Mucosa of descending colon (tissue), 3 donors: ENCODE data around the gene PRCC. TPM values are rescaled to one million over a fixed set of nuclear protein-coding genes. Genes with fewer than 3 reads are reported as not detected.

ENCODE experiments used
- ATAC-seq: fragments of 200-7000 bp; cut with Tn5 transposase; one replicate; pipeline ENCODE4 v1.9.1; 2020; ENCODE audit warnings: mild to moderate bottlenecking, moderate library complexity
- DNase-seq, 3 donors: peaks; one replicate each; pipeline ENCODE4 v3.0.0-alpha.2; 2020
- H3K36me3 ChIP-seq: fragments of 200-600 bp; one replicate; pipeline ENCODE4 v1.8.0; 2021; ENCODE audit warnings: low read depth, mild to moderate bottlenecking
- H3K4me1 ChIP-seq: fragments of 200-600 bp; one replicate; pipeline ENCODE4 v1.8.0; 2021; ENCODE audit warnings: low read depth, mild to moderate bottlenecking
- H3K4me3 ChIP-seq: fragments of 200-600 bp; one replicate; pipeline ENCODE4 v1.8.0; 2021; ENCODE audit warnings: mild to moderate bottlenecking
- H3K9me3 ChIP-seq: fragments of 200-600 bp; one replicate; pipeline ENCODE4 v1.8.0; 2021; ENCODE audit warnings: mild to moderate bottlenecking
- intact Hi-C, 2 donors: fragments of 100-400 bp; cut with DNase I in 1 of 2; cut with micrococcal nuclease in 1 of 2; formaldehyde crosslinking; loops; one replicate each; pipeline versions ENCODE4 v1.11.0 to v1.11.1; 2022; cut with DNase I, micrococcal nuclease
- total RNA-seq, 3 donors: library from RNA; stranded (reverse); fragmentation: NEBNext Ultra II Directional in 2 of 3; extraction: Animal tissue kit (Norgen Biotek cat#: 25700) in 2 of 3; gene quantifications; one replicate each; pipeline versions ENCODE4 v1.2.1 to v1.2.4, GENCODE V29; 2021 to 2023
- TF ChIP-seq, protein P1 (sequence below): fragments of 200-600 bp; IDR thresholded peaks from one replicate; pipeline ENCODE4 v1.8.0; 2022; ENCODE audit warnings: antibody characterized with exemption, mild to moderate bottlenecking
- donor health status: DM: no; HTN: no; CAD: no; lungs with moderate emphysema.
- donor health status: DM: no; HTN: no; CAD: no.
- donor health status: DM: no; HTN: yes; CAD: no.

Gene PRCC
- total RNA-seq, 3 donors from 2014 or later: 55.0 to 66.1 (median 59.2) TPM

DNA sequence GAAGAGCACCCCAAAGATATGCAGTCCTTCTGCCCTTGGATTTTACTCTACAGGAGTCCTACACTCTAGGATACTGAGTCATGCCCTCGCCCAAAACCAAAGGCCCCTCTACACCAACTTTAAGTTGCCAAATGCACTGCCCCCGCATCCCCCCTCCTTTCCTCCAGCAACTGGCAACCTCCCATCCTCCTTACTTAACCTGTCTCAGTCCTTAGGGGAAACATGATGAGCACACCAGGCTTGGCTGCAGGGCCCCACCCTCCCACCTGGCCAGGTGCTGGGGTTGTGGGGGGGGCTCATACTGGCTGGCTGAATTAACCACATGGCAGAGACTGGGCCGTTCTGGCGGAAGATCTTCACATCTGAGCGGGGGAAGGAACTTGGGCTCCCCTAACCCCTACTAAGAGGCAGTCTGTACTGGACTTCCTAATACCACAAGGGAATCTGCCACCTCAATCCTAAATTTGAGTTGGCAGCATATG is 17.1 kb upstream of the PRCC start:
- TF ChIP-seq, protein P1, sequence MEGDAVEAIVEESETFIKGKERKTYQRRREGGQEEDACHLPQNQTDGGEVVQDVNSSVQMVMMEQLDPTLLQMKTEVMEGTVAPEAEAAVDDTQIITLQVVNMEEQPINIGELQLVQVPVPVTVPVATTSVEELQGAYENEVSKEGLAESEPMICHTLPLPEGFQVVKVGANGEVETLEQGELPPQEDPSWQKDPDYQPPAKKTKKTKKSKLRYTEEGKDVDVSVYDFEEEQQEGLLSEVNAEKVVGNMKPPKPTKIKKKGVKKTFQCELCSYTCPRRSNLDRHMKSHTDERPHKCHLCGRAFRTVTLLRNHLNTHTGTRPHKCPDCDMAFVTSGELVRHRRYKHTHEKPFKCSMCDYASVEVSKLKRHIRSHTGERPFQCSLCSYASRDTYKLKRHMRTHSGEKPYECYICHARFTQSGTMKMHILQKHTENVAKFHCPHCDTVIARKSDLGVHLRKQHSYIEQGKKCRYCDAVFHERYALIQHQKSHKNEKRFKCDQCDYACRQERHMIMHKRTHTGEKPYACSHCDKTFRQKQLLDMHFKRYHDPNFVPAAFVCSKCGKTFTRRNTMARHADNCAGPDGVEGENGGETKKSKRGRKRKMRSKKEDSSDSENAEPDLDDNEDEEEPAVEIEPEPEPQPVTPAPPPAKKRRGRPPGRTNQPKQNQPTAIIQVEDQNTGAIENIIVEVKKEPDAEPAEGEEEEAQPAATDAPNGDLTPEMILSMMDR: no peak
- no peaks in the 10 kb centered on the region for H3K9me3 ChIP-seq
- DNase-seq (peak; percentile 73 to 82 (median 80)), ATAC-seq (peak; percentile 30)
- H3K4me1 ChIP-seq: peaks cover 52% of the 10 kb centered on the region
- peak overlapping the region; percentile 97 for H3K4me3 ChIP-seq
- no peaks in the 10 kb centered on the region for H3K36me3 ChIP-seq
- intact Hi-C loops: no loop called here

DNA sequence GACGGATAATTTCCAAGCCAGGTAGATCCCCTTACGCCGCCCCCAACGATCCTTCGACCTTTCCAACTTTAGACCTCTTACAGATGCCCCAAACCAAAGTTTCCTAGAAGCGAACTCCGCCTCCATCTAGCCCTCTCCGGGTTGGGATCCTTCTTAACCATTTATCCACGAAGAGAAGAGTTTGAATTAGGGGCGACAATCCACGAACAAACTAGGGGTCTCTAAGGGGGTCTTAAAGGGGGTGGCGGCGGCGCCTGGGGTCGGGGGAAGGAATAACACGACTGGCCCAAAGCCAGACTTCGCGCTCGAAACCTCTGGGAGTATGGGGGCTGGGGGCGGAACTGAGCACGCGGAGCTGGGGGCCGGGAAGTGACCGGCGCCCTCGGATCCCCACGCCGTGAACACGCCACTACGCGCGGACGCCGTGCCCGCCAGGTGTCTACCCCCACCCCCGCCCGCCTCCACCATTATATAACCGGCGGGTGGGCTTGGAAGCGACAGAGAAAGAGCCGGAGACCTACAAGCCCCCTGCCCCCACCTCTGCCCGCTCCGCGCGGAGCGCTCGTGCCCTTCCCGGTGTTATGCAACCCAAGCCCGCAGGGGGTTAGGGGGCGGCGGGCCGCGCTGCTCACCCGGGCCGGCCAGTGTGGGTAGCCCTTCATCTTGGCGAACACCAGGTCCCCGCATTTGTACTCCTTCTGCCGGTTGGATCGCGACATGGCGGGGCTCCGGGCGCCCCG is 16.5 kb upstream of the PRCC start:
- ATAC-seq (no peak), DNase-seq (peak; percentile 59 to 80 (median 78))
- H3K9me3 ChIP-seq: no peaks in the 10 kb centered on the region
- peak overlapping the region; percentile 97 for H3K4me3 ChIP-seq
- TF ChIP-seq, protein P1: no peak
- intact Hi-C loops: no loop called here
- peaks cover 47% of the 10 kb centered on the region for H3K4me1 ChIP-seq
- H3K36me3 ChIP-seq: no peaks in the 10 kb centered on the region

DNA sequence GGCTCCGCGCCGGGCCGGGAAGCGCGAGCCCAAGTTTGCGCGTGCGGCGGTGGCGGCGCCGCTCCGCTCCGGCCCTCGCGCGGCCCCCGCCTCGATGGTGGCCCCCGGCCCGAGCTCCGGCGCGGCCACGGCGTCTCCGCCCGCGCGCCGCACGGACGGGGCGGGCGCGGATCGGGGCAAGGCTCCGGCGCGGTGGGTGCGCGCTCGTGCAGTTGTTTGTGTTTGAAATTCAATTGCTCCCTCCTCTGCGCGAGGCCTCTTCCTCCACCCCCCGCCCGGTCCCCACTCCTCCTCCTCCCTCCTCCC is 15.9 kb upstream of the PRCC start, which contains the start of gene HDGF:
HDGF (minus strand) TSS at position 225 of the 306 bp plus-strand sequence. CDS start 246 bp downstream, outside the sequence.
- Histone ChIP-seq H3K36me3 (no peaks in the 10 kb centered on the region), H3K4me3 (peak within 1 kb of the TSS; percentile 97), H3K4me1 (peaks cover 42% of the 10 kb centered on the region), H3K9me3 (no peaks in the 10 kb centered on the region)
- ATAC-seq (no peak), DNase-seq (no peak)
- intact Hi-C loops: no loop called here
- TF ChIP-seq, protein P1: no peak

DNA sequence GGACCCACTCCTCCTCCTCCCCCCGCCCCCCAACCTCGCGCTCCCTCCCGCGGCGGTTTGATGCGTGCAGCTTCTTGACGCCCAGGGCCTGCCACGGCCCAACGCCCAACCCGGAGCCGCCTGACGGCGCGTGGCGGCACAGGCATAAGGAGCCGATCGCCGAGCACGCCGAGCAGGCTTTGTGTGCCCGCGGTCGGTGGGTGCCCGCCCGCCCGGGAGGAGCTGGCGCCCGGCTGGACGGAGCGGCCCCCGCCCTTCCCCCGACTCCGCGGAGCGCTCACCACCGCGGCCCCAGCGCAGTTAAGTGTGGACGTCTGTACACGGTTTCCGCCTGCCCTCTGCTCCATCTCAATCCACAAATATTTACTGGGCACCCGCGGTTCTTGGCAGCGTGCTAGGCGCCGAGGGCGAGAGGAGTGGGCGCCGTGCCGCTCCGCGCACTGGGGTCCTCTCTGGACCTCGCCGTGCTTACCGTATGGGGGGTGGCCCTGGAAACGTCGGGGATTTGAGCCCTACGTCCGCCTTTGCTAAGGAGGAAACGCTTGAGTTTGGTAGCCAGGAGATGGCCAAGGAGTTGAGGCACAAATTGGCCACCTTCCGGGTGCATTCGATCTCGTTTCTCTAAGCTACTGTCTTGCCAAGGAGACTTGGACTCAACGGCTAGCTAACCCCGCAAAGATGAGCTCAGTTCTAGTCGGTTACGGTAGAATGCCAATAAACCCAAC is 15.4 kb upstream of the PRCC start:
- peak; percentile 97 to 99 (median 99) for DNase-seq
- Histone ChIP-seq H3K36me3 (no peaks in the 10 kb centered on the region), H3K4me3 (peak overlapping the region; percentile 97), H3K9me3 (no peaks in the 10 kb centered on the region), H3K4me1 (peaks cover 37% of the 10 kb centered on the region)
- peak; percentile 81 for ATAC-seq
- TF ChIP-seq, protein P1: no peak
- intact Hi-C loops: no loop called here

DNA sequence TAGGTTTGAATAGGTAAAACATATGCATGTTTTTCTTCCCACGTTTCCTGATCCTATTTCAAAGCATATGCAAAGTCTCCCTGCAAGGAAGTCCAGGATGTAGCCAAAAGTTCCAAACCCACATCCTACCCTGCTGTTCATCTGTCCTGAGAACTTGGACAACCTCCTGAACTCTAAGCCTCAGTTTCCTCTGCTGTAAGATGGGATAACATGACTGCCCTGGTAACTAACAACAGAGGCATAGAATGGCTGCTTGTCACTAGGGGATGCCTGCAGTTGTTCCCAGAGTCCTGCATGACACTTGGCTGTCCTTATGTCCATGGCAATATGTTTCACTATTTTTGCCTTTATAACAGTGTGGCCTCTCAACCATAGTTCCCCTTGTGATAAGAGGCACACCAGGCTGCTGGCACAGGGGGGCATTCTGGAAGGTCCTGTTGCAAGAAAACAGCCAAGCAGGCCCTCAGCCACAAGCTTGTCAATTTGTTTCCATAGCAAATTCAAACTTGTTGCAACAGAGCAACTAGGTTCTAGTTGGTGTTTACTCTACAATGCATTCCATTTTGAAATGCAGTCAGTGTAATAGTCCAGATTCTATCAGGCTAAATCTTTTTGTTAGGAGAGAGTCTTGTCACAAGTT is 14.4 kb upstream of the PRCC start:
- TF ChIP-seq, protein P1: no peak
- Histone ChIP-seq H3K36me3 (no peaks in the 10 kb centered on the region), H3K4me1 (peaks cover 31% of the 10 kb centered on the region), H3K9me3 (no peaks in the 10 kb centered on the region), H3K4me3 (no peak overlapping the region)
- intact Hi-C loops: no loop called here
- ATAC-seq: no peak
- no peak for DNase-seq
